Measurements from ENCODE around the gene MAP2K5.
A peak's percentile ranks its signal among the peaks of the same experiment; 100 is the strongest.

Gene MAP2K5

GRCh38 chr15:67528513-67528912 is 14.0 kb upstream of the MAP2K5 start:
- POLR2A ChIA-PET = no interaction called here
- H3K4me3 ChIP-seq (ENCODE audit: low read depth, low read length) = no peak overlapping the region
- CTCF ChIA-PET = no interaction called here
- TF ChIP-seq CTCF (IDR thresholded peaks at IDR 0.05; ENCODE audit: insufficient read depth, low read length, missing control alignments) = no peak
- no peak for DNase-seq (ENCODE audit: low read depth, low spot score)

- ChIA-PET POLR2A (interaction anchor here (1.0 kb wide), 1 partner anchor 10 kb away, joined by 3 read pairs; no protein-coding TSS in a partner anchor), CTCF (interaction anchor here (0.9 kb wide), 1 partner anchor 10 kb away, joined by 3 read pairs; no protein-coding TSS in a partner anchor)
- TF ChIP-seq CTCF (IDR thresholded peaks at IDR 0.05; ENCODE audit: insufficient read depth, low read length, missing control alignments) = no peak
- no peak for DNase-seq (ENCODE audit: low read depth, low spot score)
- H3K4me3 ChIP-seq (ENCODE audit: low read depth, low read length) = no peak overlapping the region
Measured at GRCh38 chr15:67531379-67531914, 11.1 kb upstream of the MAP2K5 start.

- no peak for DNase-seq (ENCODE audit: low read depth, low spot score)
- CTCF ChIA-PET = no interaction called here
- H3K4me3 ChIP-seq (ENCODE audit: low read depth, low read length) = no peak overlapping the region
- POLR2A ChIA-PET = interaction anchor here (1.5 kb wide), 1 partner anchor 8 kb away, joined by 8 read pairs; the partner anchor contains the start of gene MAP2K5
- no peak for TF ChIP-seq CTCF (IDR thresholded peaks at IDR 0.05; ENCODE audit: insufficient read depth, low read length, missing control alignments)
Measured at GRCh38 chr15:67533873-67534272, 8.6 kb upstream of the MAP2K5 start.

GRCh38 chr15:67534360-67534759 is 8.1 kb upstream of the MAP2K5 start:
- H3K4me3 ChIP-seq (ENCODE audit: low read depth, low read length) = no peak overlapping the region
- TF ChIP-seq CTCF (IDR thresholded peaks at IDR 0.05; ENCODE audit: insufficient read depth, low read length, missing control alignments) = no peak
- ChIA-PET CTCF (no interaction called here), POLR2A (no interaction called here)
- DNase-seq (ENCODE audit: low read depth, low spot score) = no peak

- no peak overlapping the region for H3K4me3 ChIP-seq (ENCODE audit: low read depth, low read length)
- ChIA-PET CTCF (interaction anchor here (1.5 kb wide), 1 partner anchor 81 kb away, joined by 3 read pairs; no protein-coding TSS in a partner anchor), POLR2A (no interaction called here)
Measured at GRCh38 chr15:67537771-67538170, 4.7 kb upstream of the MAP2K5 start.

GRCh38 chr15:67543348-67543718 is 830 bp downstream of the MAP2K5 start:
- no peak for DNase-seq (ENCODE audit: low read depth, low spot score)
- ChIA-PET POLR2A (no interaction called here), CTCF (interaction anchor here (1.5 kb wide), 1 partner anchor 39 kb away, joined by 3 read pairs; no protein-coding TSS in a partner anchor)
- peak overlapping the region; percentile 89 for H3K4me3 ChIP-seq (ENCODE audit: low read depth, low read length)
- no peak for TF ChIP-seq CTCF (IDR thresholded peaks at IDR 0.05; ENCODE audit: insufficient read depth, low read length, missing control alignments)

More at GRCh38 chr15:67537771-67538170, 4.7 kb upstream of the MAP2K5 start:
- TF ChIP-seq CTCF (IDR thresholded peaks at IDR 0.05; ENCODE audit: insufficient read depth, low read length, missing control alignments) = no peak
- no peak for DNase-seq (ENCODE audit: low read depth, low spot score)

Measured in AG04449 (cell line).